ENCODE data around the gene MCM9.

The MCM9 gene

DNA sequence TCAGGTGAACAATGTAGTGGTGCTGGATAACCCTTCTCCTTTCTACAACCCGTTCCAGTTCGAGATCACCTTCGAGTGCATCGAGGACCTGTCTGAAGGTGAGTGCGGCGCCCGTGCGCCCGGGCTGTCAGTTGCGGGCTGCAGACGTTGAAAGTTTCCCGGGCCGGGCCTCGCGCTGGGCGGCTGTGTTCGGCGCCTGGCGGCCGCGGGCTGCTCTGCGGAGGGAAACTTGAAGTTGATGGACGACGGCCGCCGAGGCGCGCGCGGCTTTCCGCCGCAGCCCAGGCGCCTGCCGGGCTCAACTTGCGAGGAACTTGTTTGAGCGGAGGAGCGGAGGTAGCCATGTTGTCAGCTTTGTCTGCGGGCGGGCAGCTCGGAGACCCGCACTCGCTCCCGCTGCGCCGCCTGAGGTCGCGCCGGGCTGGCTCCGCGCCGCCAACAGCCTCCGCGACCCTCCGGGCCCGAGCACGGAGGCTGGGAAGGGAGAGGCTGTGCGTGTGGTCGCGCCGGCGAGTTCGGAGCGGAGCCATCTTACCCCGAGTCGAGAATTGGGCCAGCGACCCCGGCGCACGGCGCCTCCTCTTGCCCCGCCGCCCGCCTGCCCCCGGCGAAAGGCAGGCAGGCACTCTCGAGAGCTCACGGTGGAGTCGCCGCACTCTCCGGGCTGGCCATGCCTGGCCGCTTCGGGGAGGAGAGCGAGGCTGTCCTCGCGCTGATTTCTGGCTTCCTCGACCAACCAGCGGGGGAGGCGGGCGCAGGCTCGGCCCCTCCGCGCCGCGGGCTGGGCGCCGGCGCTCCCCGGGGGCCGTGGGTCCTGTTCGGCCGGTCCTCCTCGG is 40.3 kb downstream of the MCM9 start:
- Histone ChIP-seq H3K27ac (ENCODE audit: low read depth, low read length) (peak overlapping the region; percentile 85), H3K79me2 (ENCODE audit: control insufficient read depth, insufficient read depth, low read length, unreplicated experiment) (peaks cover 67% of the 10 kb centered on the region), H3K27me3 (ENCODE audit: insufficient read depth, low read length) (no peaks in the 10 kb centered on the region), H3K4me1 (ENCODE audit: control insufficient read depth, insufficient read depth, low read length, unreplicated experiment) (peaks cover 24% of the 10 kb centered on the region), H3K4me3 (ENCODE audit: low read depth, low read length) (peak overlapping the region; percentile 96), H3K36me3 (ENCODE audit: insufficient read depth, low read length) (peaks cover 4% of the 10 kb centered on the region; the same call in 1 of the 2 replicates), H2AFZ (ENCODE audit: low read length, unreplicated experiment) (peak overlapping the region; percentile 49)

- peak within 1 kb of the TSS; percentile 71 for H2AFZ ChIP-seq (ENCODE audit: low read length, unreplicated experiment)
- H3K79me2 ChIP-seq (ENCODE audit: control insufficient read depth, insufficient read depth, low read length, unreplicated experiment), result peaks cover 61% of the 10 kb centered on the region
- peak within 1 kb of the TSS; percentile 96 for H3K4me3 ChIP-seq (ENCODE audit: low read depth, low read length)
Measured at GRCh38 chr6:118893807-118894424, 41.0 kb downstream of the MCM9 start, which contains the start of gene ASF1A. Gene ASF1A (plus strand): TSS chr6:118894152. CDS start chr6:118894414, 262 bp downstream.

GRCh38 chr6:118893064-118893806 is 41.7 kb downstream of the MCM9 start:
- Histone ChIP-seq H3K27ac (ENCODE audit: low read depth, low read length) (peak overlapping the region; percentile 86), H3K36me3 (ENCODE audit: insufficient read depth, low read length) (no peaks in the 10 kb centered on the region), H2AFZ (ENCODE audit: low read length, unreplicated experiment) (peak overlapping the region; percentile 71), H3K4me1 (ENCODE audit: control insufficient read depth, insufficient read depth, low read length, unreplicated experiment) (peaks cover 24% of the 10 kb centered on the region), H3K27me3 (ENCODE audit: insufficient read depth, low read length) (no peaks in the 10 kb centered on the region), H3K4me3 (ENCODE audit: low read depth, low read length) (peak overlapping the region; percentile 77), H3K79me2 (ENCODE audit: control insufficient read depth, insufficient read depth, low read length, unreplicated experiment) (peaks cover 55% of the 10 kb centered on the region)

More at GRCh38 chr6:118893807-118894424, 41.0 kb downstream of the MCM9 start, which contains the start of gene ASF1A:
- peaks cover 24% of the 10 kb centered on the region for H3K4me1 ChIP-seq (ENCODE audit: control insufficient read depth, insufficient read depth, low read length, unreplicated experiment)
- H3K27ac ChIP-seq (ENCODE audit: low read depth, low read length), result peak within 1 kb of the TSS; percentile 86
- H3K27me3 ChIP-seq (ENCODE audit: insufficient read depth, low read length), result no peaks in the 10 kb centered on the region
- no peaks in the 10 kb centered on the region for H3K36me3 ChIP-seq (ENCODE audit: insufficient read depth, low read length)

DNA sequence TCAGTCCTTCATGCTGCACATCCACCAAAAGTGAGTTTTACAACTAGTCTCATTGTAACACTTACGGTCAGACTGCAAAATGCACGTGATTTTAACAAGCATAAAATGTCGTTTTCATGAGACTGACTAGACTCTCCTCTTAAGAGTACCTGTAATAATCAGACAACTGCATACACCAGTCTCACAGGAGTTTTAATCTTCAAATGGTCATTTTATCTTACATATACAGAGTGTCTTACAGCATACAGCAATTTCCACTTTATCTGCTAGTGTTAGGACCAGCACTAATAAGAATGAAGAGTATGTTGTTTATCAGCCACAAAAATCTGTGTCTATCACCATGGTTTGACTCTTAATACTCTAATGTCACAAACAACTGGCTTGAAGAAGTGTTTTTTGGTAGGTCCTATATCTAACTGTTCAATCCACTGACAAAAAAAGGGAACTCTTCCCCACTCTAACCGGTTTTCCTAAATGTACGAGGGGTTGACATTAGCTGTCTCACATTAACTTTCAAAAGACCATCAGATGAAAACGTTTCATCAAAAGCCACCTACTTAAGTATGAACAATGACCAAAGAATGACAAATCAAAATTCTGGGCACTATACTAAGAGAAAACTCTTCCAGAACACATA is 42.5 kb downstream of the MCM9 start:
- H2AFZ ChIP-seq (ENCODE audit: low read length, unreplicated experiment), result peak overlapping the region; percentile 71
- H3K4me3 ChIP-seq (ENCODE audit: low read depth, low read length), result peak overlapping the region; percentile 77
- no peaks in the 10 kb centered on the region for H3K36me3 ChIP-seq (ENCODE audit: insufficient read depth, low read length)

GRCh38 chr6:118890997-118891790 is 43.8 kb downstream of the MCM9 start:
- Histone ChIP-seq H2AFZ (ENCODE audit: low read length, unreplicated experiment) (no peak overlapping the region), H3K27ac (ENCODE audit: low read depth, low read length) (no peak overlapping the region)

More for the DNA sequence above, 42.5 kb downstream of the MCM9 start:
- peak overlapping the region; percentile 86 for H3K27ac ChIP-seq (ENCODE audit: low read depth, low read length)
- no peaks in the 10 kb centered on the region for H3K27me3 ChIP-seq (ENCODE audit: insufficient read depth, low read length)
- peaks cover 24% of the 10 kb centered on the region for H3K4me1 ChIP-seq (ENCODE audit: control insufficient read depth, insufficient read depth, low read length, unreplicated experiment)
- peaks cover 51% of the 10 kb centered on the region for H3K79me2 ChIP-seq (ENCODE audit: control insufficient read depth, insufficient read depth, low read length, unreplicated experiment)

GRCh38 chr6:118889163-118889562 is 45.8 kb downstream of the MCM9 start:
- Histone ChIP-seq H3K4me3 (ENCODE audit: low read depth, low read length) (no peak overlapping the region), H3K4me1 (ENCODE audit: control insufficient read depth, insufficient read depth, low read length, unreplicated experiment) (peaks cover 20% of the 10 kb centered on the region), H3K27ac (ENCODE audit: low read depth, low read length) (no peak overlapping the region), H3K27me3 (ENCODE audit: insufficient read depth, low read length) (no peaks in the 10 kb centered on the region), H3K36me3 (ENCODE audit: insufficient read depth, low read length) (no peaks in the 10 kb centered on the region), H3K79me2 (ENCODE audit: control insufficient read depth, insufficient read depth, low read length, unreplicated experiment) (peaks cover 38% of the 10 kb centered on the region), H2AFZ (ENCODE audit: low read length, unreplicated experiment) (no peak overlapping the region)

More at GRCh38 chr6:118890997-118891790, 43.8 kb downstream of the MCM9 start:
- H3K27me3 ChIP-seq (ENCODE audit: insufficient read depth, low read length), result no peaks in the 10 kb centered on the region
- H3K4me3 ChIP-seq (ENCODE audit: low read depth, low read length), result no peak overlapping the region
- peaks cover 48% of the 10 kb centered on the region for H3K79me2 ChIP-seq (ENCODE audit: control insufficient read depth, insufficient read depth, low read length, unreplicated experiment)
- peaks cover 22% of the 10 kb centered on the region for H3K4me1 ChIP-seq (ENCODE audit: control insufficient read depth, insufficient read depth, low read length, unreplicated experiment)
- no peaks in the 10 kb centered on the region for H3K36me3 ChIP-seq (ENCODE audit: insufficient read depth, low read length)

DNA sequence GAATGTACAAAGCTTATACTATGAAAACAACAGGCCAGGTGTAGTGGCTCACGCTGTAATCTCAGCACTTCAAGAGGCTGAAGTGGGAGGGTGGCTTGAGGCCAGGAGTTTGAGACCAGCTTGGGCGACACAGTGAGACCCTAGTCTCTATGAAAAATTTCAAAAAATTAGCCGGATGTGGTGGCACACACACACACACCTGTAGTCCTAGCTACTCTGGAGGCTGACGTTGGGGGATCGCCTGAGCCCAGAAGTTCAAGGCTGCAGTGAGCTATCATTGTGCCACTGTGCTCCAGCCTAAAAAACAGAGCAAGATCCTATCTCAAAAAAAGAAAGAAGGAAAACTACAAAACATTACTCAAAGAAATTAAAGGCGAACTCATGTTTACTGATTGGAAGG is 48.3 kb downstream of the MCM9 start:
- no peak overlapping the region for H3K27ac ChIP-seq (ENCODE audit: low read depth, low read length)
- H3K36me3 ChIP-seq (ENCODE audit: insufficient read depth, low read length), result no peaks in the 10 kb centered on the region
- H2AFZ ChIP-seq (ENCODE audit: low read length, unreplicated experiment), result no peak overlapping the region
- H3K27me3 ChIP-seq (ENCODE audit: insufficient read depth, low read length), result no peaks in the 10 kb centered on the region
- H3K4me3 ChIP-seq (ENCODE audit: low read depth, low read length), result no peak overlapping the region
- H3K79me2 ChIP-seq (ENCODE audit: control insufficient read depth, insufficient read depth, low read length, unreplicated experiment), result peaks cover 39% of the 10 kb centered on the region
- peaks cover 10% of the 10 kb centered on the region for H3K4me1 ChIP-seq (ENCODE audit: control insufficient read depth, insufficient read depth, low read length, unreplicated experiment)

DNA sequence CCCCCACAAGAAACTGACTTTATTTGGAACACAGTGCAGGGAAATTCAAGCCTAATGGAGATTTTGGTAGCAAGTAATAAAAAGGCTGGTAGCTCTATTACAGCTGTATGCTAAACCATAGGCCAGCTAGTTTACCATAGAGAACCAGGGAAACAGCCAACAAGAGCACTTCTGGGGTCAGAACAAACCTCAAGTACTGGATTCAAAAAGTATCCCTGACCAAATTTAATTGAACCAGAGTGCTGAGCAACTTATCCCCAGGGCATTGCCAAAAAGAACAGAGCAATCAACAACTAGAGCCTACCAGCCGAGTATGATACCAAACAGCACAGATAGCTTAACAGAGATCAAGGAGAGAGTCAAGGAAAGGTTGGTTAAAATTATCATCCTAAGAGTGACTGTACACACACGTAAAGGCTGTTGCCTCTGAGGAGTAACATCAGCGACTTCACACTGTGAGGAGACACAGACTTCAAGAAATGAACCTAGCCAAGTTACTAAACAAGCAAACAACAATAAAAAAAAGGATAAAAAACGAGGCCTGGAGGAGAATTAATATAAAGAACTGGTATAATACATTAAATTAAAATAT is 52.5 kb downstream of the MCM9 start:
- H3K36me3 ChIP-seq (ENCODE audit: insufficient read depth, low read length), result no peaks in the 10 kb centered on the region
- H3K79me2 ChIP-seq (ENCODE audit: control insufficient read depth, insufficient read depth, low read length, unreplicated experiment), result peaks cover 28% of the 10 kb centered on the region
- H3K4me1 ChIP-seq (ENCODE audit: control insufficient read depth, insufficient read depth, low read length, unreplicated experiment), result peaks cover 5% of the 10 kb centered on the region
- no peak overlapping the region for H3K4me3 ChIP-seq (ENCODE audit: low read depth, low read length)
- H3K27me3 ChIP-seq (ENCODE audit: insufficient read depth, low read length), result no peaks in the 10 kb centered on the region
- H2AFZ ChIP-seq (ENCODE audit: low read length, unreplicated experiment), result no peak overlapping the region
- no peak overlapping the region for H3K27ac ChIP-seq (ENCODE audit: low read depth, low read length)

DNA sequence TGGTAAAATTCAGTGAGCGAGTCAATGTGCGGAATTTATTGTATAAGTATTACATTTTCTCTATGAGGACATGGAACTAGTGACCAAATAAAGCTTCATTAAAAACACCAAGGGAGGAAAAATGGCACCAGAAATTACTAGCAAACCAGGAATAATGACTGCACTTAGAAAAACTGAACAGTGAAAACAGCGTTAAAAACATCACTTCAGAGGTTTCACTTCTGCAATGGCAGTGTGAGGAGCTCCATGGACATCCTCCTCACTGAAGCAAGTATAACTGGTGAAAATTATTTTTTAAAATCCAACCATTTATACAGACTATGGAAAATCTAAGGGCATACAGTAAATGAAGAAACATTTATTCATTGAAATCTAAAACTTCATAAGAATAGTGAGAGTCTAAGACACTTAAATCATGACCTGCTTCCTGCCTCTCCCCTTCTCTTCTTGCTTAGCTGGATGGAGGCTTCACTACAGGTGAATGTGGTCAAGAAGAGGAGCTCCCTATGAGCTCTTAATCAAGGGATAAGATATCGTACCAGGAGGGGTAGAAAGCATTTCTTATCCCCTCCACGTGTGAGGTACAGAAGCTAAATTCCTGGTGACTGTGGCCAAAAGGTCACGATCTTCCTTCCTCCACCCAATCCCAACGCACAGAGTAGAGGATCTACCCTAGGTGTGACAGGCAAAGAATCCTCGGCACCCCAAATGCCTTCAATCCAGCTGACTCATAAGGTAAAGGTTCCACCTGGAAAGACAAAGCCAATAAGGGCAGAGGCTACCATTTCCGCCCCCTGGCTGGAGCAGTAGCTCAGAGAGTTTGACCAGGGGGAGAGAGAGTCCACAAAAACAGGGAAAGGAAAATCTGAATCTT is 53.3 kb downstream of the MCM9 start:
- Histone ChIP-seq H3K27me3 (ENCODE audit: insufficient read depth, low read length) (no peaks in the 10 kb centered on the region), H3K36me3 (ENCODE audit: insufficient read depth, low read length) (no peaks in the 10 kb centered on the region), H3K4me3 (ENCODE audit: low read depth, low read length) (no peak overlapping the region), H3K79me2 (ENCODE audit: control insufficient read depth, insufficient read depth, low read length, unreplicated experiment) (peaks cover 23% of the 10 kb centered on the region), H3K4me1 (ENCODE audit: control insufficient read depth, insufficient read depth, low read length, unreplicated experiment) (peaks cover 12% of the 10 kb centered on the region), H3K27ac (ENCODE audit: low read depth, low read length) (no peak overlapping the region), H2AFZ (ENCODE audit: low read length, unreplicated experiment) (no peak overlapping the region)

Measured in ACC112 (cell line).